Activated CD8-positive, alpha-beta memory T cell treated with anti-CD3 and anti-CD28 coated beads, Interleukin-2, amount 50 U/mL, for 1 hour (primary cell): Measurements from ENCODE around the gene CACNA2D2.

Experiments
- DNase-seq: peaks from one replicate; pipeline ENCODE4 v3.0.0-alpha.2; 2020; ENCODE audit errors: extremely low read depth

CACNA2D2 gene

DNA sequence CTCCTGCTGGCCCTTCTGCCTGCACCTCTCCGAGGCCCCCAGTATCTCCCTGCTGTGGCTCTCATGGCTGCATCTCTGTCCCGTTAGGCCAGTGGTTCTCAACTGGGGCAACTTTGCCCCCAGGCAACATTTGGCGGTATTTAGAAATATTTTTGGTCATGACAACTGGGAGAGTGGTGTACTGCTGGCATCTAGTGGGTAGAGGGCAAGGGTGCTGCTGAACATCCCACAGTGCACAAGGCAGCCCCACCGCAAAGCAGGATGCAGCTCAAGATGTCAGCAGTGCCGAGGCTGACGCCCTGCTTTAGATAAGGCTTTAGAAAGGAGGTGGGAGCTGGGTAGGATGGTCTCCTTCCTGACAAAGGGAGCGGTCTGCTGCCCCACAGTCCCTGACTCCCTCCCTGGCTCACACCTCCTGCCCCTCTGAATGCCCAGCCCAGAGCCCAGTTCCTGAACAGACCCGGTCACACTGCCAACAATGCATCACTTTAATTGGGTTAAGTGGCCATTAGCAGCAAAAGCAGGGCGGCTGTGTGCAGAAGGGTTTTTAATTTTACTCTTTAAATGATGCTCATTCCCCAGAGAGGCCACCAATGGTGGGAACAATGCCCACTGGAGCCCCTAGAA is 75.3 kb downstream of the CACNA2D2 start:
- no peak for DNase-seq

DNA sequence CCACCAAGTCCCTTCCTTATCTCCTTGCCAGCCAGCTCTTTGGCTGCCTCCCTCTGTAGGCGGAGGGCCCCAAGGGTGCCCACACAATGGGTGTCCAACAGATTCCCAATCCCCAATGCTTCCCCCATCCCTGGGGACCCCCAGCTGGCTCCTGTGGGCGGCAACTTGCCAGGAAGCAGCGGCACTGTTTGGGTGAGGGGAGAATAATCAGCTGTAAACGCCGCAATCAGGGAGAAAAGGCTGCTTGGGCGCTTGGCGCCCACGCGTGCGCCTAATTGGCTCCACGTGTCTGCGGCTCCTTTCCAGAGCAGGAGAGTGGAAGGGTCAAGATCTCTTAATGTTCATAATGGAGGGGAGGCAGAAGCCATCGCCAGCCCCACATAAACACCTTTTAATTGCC is 76.2 kb downstream of the CACNA2D2 start:
- no peak for DNase-seq

GRCh38 chr3:50425911-50426310 is 77.5 kb downstream of the CACNA2D2 start:
- no peak for DNase-seq

DNA sequence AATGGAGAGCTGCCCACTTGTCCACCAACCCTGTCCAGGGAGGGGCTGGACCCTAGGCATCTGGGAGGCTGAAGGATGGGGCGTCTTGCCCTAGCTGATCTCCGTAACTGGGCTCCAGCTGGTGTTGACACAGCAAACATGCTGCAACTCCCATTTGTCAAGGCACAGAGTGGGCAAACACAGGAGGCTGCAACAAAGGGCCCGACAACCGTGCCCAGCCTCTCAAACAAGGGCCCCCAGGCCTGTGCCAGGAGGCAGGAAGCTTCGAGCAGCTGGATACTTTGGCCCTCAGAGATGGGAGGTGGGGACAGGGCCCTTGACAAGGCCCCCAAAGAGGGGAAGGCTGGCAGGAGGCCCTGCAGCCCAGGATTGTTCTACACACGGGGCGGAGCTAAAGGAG is 79.9 kb downstream of the CACNA2D2 start:
- DNase-seq, result no peak

DNA sequence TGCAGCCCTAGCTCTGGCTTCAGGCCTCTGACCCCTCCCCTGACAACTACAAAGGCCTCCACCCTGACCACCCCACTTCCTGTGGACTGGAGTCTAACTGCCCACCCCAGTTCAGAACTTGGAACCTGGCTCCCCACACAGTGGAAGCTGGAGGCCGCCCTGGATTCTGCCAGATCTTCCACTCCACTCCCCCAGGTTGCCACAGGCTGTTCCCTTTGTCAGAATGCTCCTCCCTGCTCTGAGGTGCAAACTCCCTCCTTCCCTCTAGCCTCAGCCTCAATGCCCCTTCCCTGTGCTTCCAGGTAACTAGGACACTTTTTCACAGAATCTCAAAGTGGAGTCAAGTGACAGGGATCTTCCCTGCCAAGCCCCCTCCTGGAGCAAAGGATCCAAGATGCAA is 81.3 kb downstream of the CACNA2D2 start:
- DNase-seq, result no peak

- no peak for DNase-seq
These were observed 83.7 kb downstream of the CACNA2D2 start for GRCh38 chr3:50419595-50420370.

GRCh38 chr3:50418850-50419249 is 84.6 kb downstream of the CACNA2D2 start:
- no peak for DNase-seq

- no peak for DNase-seq
These were observed 85.8 kb downstream of the CACNA2D2 start for GRCh38 chr3:50417637-50418033.

DNA sequence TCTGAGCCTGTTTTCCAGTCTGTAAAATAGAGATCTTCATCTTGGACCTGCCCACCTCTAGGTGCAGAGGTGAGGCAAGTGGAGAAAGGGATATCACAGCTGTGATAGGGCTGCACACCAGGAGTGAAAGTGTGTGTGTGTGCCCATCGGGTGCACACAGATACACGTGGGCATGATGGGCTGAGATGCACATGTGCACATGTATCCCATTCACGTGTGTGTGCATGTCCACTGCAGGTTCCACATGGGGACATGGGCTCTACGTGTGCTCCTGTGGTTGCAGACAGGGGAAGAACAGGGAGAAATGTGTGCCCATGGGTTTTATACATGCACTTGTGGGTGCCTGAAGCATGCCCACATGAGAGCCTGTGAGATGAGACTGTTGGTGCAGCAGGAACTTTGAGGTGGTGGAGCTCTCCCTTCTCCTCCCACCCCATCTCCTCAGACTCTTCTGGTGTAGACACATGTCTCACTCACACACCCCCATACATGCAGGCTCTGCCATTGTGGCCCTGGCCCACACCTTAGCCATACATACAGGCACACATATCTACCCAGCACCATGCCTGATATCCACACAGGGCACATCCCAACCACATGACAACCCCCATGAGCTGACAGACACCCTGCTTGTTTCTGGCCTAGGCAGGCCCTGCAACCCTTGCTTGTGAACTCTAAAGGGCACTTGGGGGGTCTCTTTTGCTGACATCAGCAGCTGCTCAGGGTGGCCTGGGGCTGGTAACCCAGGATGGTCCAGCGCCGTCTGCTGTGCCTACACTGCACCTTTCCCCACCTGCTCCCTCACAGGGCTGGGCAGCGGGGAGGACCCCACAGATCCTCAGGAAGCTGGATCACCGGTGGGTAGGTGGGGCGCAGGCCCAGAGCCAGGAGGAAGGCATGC is 86.4 kb downstream of the CACNA2D2 start:
- DNase-seq, result no peak

- DNase-seq, result no peak
These were observed 87.6 kb downstream of the CACNA2D2 start for GRCh38 chr3:50415816-50416215.

GRCh38 chr3:50415061-50415460 is 88.4 kb downstream of the CACNA2D2 start:
- no peak for DNase-seq

DNA sequence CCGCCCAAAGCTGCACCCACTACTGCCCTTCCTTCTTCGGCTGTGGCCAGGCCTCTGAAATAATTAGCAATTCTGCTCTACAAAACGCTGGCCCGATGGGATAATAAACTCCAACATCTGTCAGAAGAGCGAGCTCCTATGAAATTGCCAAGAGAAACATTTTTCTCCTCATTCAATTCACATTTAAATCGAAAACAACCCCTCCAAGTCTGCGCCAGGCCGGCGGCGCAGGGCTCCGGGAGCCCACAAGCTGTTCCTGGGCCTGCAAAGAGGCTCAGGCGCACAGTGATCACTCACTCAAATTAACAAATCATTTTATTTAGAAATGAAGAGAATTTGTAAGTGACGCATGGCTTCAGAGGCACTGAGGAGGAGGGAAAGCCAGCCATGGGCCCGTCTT is 88.8 kb downstream of the CACNA2D2 start:
- DNase-seq, result no peak

DNA sequence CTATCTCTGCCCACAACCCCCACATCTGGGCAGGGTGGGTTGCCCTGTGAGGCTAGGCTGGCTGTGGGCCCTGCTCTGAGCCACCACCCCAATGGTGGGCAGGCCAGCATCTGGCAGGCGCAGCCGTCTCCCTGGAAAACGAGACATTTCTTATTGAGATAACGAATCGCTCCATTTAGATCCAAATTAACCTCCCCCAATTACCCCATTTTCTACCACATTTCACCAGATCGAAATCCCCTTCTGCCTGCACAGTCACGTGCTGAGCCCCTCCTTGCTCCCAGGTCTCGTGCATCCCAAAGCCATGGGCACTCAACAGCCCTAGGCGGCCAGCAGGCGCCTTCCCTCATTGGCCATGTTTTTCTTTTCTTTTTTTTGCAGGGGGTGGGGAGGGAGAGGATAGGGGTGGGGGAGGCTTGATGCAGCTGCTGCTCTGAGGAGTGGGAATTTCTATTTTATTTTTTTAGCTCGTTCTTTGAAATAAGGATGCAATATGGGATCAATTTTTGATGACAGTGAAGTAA is 91.1 kb downstream of the CACNA2D2 start:
- no peak for DNase-seq

- no peak for DNase-seq
These were observed 92.2 kb downstream of the CACNA2D2 start for GRCh38 chr3:50411229-50411628.

DNA sequence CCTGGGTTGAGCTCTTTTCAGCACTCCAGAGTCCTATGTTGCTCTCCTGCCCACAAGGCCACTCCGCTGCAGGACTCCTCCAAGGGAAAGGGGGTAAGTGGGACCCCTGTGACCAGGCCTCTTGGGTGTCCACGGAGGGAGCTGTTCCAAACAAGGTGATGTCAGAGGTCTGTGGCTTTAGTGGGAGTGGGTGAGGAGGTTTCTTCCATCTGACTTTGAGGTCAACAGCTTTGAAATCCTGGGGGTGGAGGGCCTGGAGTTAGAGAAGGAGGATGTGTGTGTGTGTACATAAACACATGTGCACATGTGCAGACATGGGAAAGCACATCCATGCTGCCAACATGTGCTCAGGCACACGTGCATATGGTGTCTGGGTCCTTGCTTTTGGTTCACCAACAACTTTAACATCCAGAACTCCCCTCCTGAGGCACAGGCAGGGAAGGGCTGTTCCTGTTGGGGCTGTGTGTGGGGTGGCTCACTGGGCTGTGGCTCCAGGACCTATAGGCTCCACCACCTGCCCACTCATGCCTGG is 92.8 kb downstream of the CACNA2D2 start:
- no peak for DNase-seq

- DNase-seq, result no peak
These were observed 93.2 kb downstream of the CACNA2D2 start for GRCh38 chr3:50410185-50410584.

DNA sequence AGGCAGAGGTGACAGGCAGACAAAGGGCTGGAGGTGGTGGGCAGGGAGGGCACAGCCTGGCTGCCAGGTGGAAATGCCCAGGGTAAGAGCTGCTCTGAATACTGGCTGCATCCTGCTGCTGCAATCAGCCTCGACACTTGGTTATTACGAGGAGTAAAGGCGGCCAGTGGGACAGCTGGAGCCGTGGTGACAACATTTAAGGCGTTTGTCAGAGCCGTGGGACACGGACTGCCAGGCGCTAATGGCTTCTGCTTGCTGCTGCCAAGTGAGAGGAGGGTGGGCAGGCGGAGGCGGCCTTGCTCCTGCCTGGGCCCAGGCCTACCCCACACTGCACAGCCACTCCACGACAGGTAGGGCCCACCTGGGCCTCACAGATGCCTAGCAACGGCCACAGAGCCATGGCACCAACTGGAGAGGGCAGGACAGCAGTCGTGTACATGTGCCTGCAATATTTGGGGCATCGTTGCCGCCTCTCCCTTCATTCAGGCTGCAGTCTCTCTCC is 94.9 kb downstream of the CACNA2D2 start:
- no peak for DNase-seq

DNA sequence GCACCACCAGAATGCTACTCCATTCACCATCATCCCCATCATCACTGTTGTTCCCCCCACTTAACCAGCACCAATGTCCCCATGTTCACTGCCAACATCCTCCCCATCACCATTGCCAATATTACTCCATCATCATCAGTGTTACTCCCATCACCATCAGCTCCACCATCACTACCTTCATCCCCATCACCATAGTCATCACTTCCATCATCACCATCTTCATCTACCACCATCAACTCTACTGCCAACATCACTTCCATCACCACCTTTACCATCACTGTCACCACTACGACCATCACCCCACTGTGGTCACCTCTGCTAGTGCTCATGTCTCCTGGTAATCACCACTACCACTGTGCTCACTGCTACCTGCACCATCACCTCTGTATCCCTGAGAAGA is 96.9 kb downstream of the CACNA2D2 start:
- no peak for DNase-seq

- no peak for DNase-seq
These were observed 98.2 kb downstream of the CACNA2D2 start for GRCh38 chr3:50405249-50405648.

DNA sequence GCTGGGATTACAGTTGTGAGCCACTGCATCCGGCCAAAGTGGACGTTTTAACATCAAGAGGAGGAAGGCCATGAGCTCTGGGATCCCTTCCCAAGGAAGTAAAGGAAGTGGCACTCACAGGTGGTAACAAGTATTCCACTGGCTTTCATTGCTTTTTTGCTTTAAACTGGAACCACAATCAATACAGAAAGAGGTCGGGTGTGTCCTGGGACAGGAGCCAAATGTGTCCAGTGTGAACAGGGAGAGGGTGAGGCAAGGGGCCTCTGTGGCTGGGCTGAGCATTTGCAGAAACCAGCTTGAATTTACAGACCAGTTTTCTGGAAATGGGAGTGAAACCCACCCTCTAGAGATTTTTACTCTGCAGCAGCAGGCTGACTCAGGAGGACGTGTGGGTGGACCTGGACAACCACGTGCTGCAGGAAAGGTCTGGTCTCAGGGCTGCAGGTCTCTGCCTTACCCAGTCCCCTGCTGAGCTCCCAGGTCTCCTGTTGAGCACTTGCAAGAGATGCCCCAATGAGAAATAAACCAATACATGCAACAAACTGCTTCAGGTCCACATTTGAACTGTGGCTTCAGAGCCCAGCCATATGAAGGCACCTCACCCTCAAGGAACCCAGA is 101.3 kb downstream of the CACNA2D2 start:
- no peak for DNase-seq

GRCh38 chr3:50396502-50396901 is 106.9 kb downstream of the CACNA2D2 start:
- DNase-seq, result no peak
